ENCODE measurements around the gene DLGAP1.

The DLGAP1 gene

GRCh38 chr18:3747176-3747973 is 707.7 kb downstream of the DLGAP1 start:
- TF ChIP-seq CTCF (IDR thresholded peaks at IDR 0.05; ENCODE audit: low read depth, low read length): no peak
- no peaks in the 10 kb centered on the region for H3K27me3 ChIP-seq
- no peaks in the 10 kb centered on the region for H3K36me3 ChIP-seq
- H3K4me3 ChIP-seq (ENCODE audit: low read depth, low read length): no peak overlapping the region
- DNase-seq: no peak
- H3K9me3 ChIP-seq: no peaks in the 10 kb centered on the region
- no peaks in the 10 kb centered on the region for H3K4me1 ChIP-seq

- Histone ChIP-seq H3K4me3 (ENCODE audit: low read depth, low read length) (no peak overlapping the region), H3K4me1 (no peaks in the 10 kb centered on the region), H3K36me3 (no peaks in the 10 kb centered on the region), H3K9me3 (no peaks in the 10 kb centered on the region), H3K27me3 (no peaks in the 10 kb centered on the region)
- TF ChIP-seq CTCF (IDR thresholded peaks at IDR 0.05; ENCODE audit: low read depth, low read length): no peak
- DNase-seq: no peak
These were observed 712.6 kb downstream of the DLGAP1 start for GRCh38 chr18:3742541-3742940.

- Histone ChIP-seq H3K4me1 (no peaks in the 10 kb centered on the region), H3K27me3 (no peaks in the 10 kb centered on the region), H3K4me3 (ENCODE audit: low read depth, low read length) (no peak overlapping the region), H3K9me3 (no peaks in the 10 kb centered on the region), H3K36me3 (no peaks in the 10 kb centered on the region)
- DNase-seq: no peak
- no peak for TF ChIP-seq CTCF (IDR thresholded peaks at IDR 0.05; ENCODE audit: low read depth, low read length)
These were observed 713.8 kb downstream of the DLGAP1 start for GRCh38 chr18:3741333-3741732.

GRCh38 chr18:3728704-3729437 is 726.2 kb downstream of the DLGAP1 start:
- no peaks in the 10 kb centered on the region for H3K36me3 ChIP-seq
- no peaks in the 10 kb centered on the region for H3K9me3 ChIP-seq
- DNase-seq: no peak
- no peak for TF ChIP-seq CTCF (IDR thresholded peaks at IDR 0.05; ENCODE audit: low read depth, low read length)
- no peaks in the 10 kb centered on the region for H3K4me1 ChIP-seq
- no peaks in the 10 kb centered on the region for H3K27me3 ChIP-seq
- no peak overlapping the region for H3K4me3 ChIP-seq (ENCODE audit: low read depth, low read length)

GRCh38 chr18:3727274-3727673 is 727.8 kb downstream of the DLGAP1 start:
- Histone ChIP-seq H3K4me1 (no peaks in the 10 kb centered on the region), H3K36me3 (no peaks in the 10 kb centered on the region), H3K4me3 (ENCODE audit: low read depth, low read length) (no peak overlapping the region), H3K27me3 (no peaks in the 10 kb centered on the region), H3K9me3 (no peaks in the 10 kb centered on the region)
- DNase-seq: no peak
- no peak for TF ChIP-seq CTCF (IDR thresholded peaks at IDR 0.05; ENCODE audit: low read depth, low read length)
